AG10803 (cell line): ENCODE measurements around the gene CDC42BPB.

Source experiments
- DNase-seq: peaks from one replicate; pipeline ENCODE4 v3.0.0; 2010; ENCODE audit warnings: low read depth
- H3K4me3 ChIP-seq: 2 replicates; pipeline ENCODE4 v1.5.1; 2011; ENCODE audit warnings: mild to moderate bottlenecking, low read length, control low read depth
- CTCF ChIP-seq: conservative IDR thresholded peaks from 2 replicates; pipeline ENCODE4 v1.5.1; 2011; ENCODE audit warnings: mild to moderate bottlenecking, low read length, control low read depth, inconsistent platforms

Gene CDC42BPB

GRCh38 chr14:102945346-102946130, 111.8 kb downstream of the CDC42BPB start:
- no peak overlapping the region for H3K4me3 ChIP-seq
- no peak for TF ChIP-seq CTCF
- DNase-seq = no peak

GRCh38 chr14:102944448-102945330, 112.7 kb downstream of the CDC42BPB start:
- no peak for TF ChIP-seq CTCF
- no peak overlapping the region for H3K4me3 ChIP-seq
- no peak for DNase-seq

- no peak for TF ChIP-seq CTCF
- no peak overlapping the region for H3K4me3 ChIP-seq
- no peak for DNase-seq
Measured at GRCh38 chr14:102943979-102944378, 113.4 kb downstream of the CDC42BPB start.

- no peak overlapping the region for H3K4me3 ChIP-seq
- TF ChIP-seq CTCF = no peak
- DNase-seq = no peak
Measured at GRCh38 chr14:102943454-102943853, 113.9 kb downstream of the CDC42BPB start.

- H3K4me3 ChIP-seq = no peak overlapping the region
- DNase-seq = no peak
- no peak for TF ChIP-seq CTCF
Measured at GRCh38 chr14:102942069-102942468, 115.3 kb downstream of the CDC42BPB start.

- no peak for DNase-seq
- TF ChIP-seq CTCF = no peak
- H3K4me3 ChIP-seq = no peak overlapping the region
Measured at GRCh38 chr14:102941419-102942011, 115.8 kb downstream of the CDC42BPB start.
